ENCODE results near the gene TRIOBP.

DNA sequence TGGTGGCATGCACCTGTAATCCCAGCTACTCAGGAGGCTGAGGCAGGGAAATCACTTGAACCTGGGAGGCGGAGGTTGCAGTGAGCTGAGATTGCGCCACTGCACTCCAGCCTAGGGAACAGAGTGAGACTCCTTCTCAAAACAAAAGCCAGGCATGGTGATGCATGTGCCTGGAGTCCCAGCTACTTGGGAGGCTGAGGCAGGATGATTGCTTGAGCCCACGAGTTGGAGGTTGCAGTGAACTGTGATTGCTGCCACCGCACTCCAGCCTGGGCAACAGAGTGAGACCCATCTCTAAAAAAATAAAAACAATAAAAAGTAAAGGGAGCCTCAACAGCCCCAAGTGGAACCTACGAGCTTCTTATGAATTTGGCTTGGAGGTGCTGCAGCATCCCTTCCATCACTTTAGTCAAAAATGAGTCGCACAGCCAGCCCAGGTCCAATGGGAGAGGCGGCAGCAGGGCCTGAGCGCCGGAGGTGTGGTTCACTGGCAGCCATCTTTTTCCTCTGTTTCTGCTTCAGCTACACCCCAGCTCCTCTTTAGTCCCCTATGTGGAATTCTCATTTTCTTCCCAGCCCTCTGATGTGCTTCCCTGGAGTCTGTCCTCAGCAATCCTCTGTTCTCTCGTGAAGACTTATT is 81.6 kb downstream of the TRIOBP start:
- no peak for TF ChIP-seq CTCF (IDR thresholded peaks at IDR 0.05)
- TF ChIP-seq POLR2A (IDR thresholded peaks at IDR 0.05; ENCODE audit: low read depth): no peak
- TF ChIP-seq POLR2AphosphoS5 (IDR thresholded peaks at IDR 0.05): no peak
- TF ChIP-seq EP300 (IDR thresholded peaks at IDR 0.05): no peak
